HG03135 (cell line): ENCODE data around the gene RCOR1.
A peak's percentile ranks its signal among the peaks of the same experiment; 100 is the strongest.

ENCODE experiments used
- ATAC-seq: cut with Tn5 transposase; IDR thresholded peaks from one replicate; pipeline ENCODE4 v1.9.1; 2021; ENCODE audit warnings: mild to moderate bottlenecking, moderate library complexity; ENCODE audit not compliant: unreplicated experiment

RCOR1 gene

DNA sequence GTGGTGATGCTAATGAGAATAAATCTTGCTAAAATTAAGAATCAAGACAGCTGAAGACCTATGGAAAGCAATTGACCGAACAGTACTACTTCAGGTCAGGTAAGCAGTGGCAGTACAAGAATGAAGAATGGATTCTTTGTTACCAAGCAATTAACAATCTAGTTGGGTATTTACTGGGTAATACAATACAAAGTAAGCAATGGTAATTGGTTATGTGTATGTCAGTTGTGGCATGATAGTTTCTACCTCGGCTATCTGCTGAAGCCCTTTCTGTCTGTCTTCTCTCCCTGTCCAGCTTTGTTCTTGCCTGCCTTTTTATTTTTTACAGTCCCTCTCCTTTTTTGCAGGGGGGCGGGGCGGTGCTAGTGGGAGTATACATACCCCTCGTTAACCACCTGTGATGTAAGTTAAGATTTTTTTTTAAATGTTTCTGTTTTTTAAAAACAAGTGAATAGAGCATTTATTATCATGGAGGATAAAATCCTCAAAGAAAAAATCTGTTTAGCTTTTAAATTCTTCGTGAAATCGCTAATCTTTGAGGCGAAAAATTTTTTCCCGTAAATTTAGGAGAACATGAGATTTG, 75.9 kb downstream of the RCOR1 start:
- no peak for ATAC-seq

- peak; percentile 12 for ATAC-seq
Observed at GRCh38 chr14:102671410-102671809, 79.0 kb downstream of the RCOR1 start.

GRCh38 chr14:102672410-102672960, 80.0 kb downstream of the RCOR1 start:
- ATAC-seq, result no peak

DNA sequence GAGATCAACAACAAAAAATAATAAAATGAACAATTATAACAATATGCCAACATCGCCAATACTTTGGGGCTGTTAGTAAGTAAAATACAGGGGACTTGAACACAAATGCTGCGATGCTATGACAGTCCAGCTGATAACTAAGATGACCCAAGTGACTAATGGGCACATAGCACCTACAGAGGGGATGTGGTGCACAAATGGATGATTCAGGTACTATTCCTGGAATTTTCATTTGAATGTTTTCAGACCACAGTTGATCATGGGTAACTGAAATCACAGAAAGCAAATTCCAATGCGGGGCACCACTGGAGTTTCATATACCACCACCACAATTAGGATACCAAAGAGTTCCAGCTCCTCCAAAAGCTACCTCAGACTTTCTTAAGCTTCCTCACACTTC, 82.9 kb downstream of the RCOR1 start:
- ATAC-seq, result no peak

- no peak for ATAC-seq
Observed at GRCh38 chr14:102678394-102678793, 85.9 kb downstream of the RCOR1 start.

DNA sequence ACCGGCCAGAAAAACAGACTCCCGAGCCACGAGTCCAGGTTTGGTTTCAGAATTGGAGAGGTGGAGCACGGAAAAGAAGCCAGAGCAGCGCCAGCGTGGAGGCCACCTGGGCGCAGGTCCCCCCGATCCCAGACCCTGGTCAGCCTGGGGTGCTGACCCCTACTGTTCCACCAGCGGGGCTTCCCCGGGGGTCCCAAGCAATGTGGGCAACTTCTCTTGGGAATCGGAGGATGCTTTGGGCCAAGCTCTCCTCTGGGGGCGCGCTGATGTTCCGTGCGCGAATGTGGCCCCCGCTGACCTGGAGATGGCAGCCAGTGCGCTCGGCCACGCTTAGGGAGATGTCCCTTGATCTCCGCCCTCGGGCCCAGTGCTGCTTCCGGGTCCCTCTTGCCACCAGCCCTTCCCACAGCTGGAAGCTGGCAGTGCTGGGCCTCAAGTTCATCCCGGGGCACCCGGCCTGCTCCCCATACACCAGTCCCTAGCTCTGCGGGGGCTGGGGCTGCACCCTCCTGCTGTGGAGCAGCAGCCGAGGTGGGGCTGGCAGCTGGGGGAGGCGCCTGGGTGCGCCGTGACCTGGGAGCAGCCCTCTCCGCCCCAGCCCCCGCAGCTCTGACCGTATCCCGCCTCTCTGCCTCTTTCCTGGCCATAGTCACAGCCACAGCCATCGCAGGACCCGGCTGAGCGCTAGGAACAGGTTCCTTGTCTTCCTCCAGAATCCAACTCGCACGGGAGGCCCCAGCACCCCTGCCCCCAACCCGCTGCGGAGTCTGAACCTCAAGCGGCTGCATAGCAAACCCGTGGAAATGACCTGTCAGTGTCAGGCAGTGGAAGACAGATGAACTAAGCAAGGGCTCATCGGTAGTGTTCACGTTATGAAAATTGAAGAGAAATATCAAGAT, 91.2 kb downstream of the RCOR1 start:
- ATAC-seq, result no peak

DNA sequence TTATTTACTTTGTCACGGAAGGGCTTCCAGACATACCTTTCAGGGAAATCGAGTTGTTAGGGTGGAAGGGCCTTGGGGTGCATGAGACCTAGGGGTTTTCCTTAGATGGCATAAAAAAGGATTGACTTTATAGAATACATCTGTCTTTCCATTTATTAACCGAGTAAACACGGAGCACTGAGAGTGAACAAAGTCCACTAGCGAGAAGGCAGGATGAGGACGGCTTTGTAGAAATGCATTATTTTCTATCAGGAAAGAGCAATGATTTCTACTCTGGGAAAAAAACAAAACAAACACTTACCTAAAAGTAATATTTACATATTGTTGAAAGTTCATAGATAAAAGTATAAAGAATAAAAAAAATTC, 91.8 kb downstream of the RCOR1 start:
- ATAC-seq, result no peak

GRCh38 chr14:102686196-102686801, 93.8 kb downstream of the RCOR1 start:
- no peak for ATAC-seq

DNA sequence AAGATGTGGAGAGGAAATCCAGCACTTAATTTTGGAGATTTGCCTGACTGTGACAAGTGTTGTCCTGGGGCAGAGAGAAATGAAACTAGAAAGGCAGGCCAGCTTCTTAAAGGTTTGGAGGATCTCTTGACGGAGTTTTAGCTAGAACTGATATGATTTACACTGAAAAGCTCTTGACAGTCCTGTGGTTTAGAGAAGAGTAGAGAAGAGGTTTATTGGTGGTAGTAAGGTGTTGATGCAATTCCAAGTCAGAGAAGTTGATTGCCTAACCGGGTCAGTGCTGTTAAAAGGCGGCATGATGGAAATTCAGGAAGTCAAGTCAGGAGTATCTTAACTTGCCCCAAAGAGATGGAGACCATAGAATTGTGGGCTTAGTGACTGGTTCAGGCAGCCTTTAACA, 95.8 kb downstream of the RCOR1 start:
- ATAC-seq, result no peak

- ATAC-seq, result no peak
Observed at GRCh38 chr14:102690509-102691286, 98.2 kb downstream of the RCOR1 start.

DNA sequence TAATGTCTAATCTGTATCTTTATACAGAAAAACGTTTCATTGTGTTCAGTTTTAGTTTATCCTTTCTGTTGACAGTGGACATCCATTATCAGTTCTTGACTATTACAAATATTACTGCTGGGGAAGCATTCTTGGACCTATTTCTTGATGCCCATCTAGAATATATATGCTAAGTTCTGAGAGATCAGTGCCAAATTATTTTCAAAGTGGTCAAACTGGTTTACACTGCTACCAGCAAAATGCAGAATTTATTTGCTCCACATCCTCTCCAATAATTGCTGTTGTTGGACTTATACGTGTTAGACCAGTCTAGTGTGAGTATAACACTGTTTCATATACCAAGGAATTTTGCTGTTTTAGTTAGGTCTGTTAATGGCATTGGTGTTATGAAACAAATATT, 99.3 kb downstream of the RCOR1 start:
- ATAC-seq, result no peak

- no peak for ATAC-seq
Observed at GRCh38 chr14:102692334-102692733, 99.9 kb downstream of the RCOR1 start.

GRCh38 chr14:102693006-102693755, 100.7 kb downstream of the RCOR1 start:
- ATAC-seq, result no peak

- ATAC-seq, result no peak
Observed at GRCh38 chr14:102694530-102695166, 102.2 kb downstream of the RCOR1 start.

- no peak for ATAC-seq
Observed at GRCh38 chr14:102695167-102695555, 102.7 kb downstream of the RCOR1 start.

DNA sequence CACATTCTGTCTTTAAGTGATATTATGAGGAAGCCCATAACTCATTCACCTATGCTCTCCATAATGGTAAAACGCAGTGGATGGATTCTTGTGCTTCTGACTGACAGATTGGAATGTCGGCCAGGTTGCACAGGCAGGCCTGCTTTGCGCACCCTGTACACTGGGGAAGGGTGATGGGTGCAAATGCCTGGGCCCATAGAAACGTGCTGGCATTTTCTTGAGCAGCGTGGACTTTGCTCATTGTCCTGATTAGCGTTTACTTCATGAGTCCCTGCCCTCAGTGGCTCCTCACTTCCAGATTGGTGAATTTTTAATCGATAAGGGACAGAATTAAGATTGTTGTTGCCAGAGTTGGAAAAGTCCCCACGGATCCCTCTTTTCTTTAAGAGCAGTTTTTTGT, 103.9 kb downstream of the RCOR1 start:
- no peak for ATAC-seq

GRCh38 chr14:102696856-102697495, 104.5 kb downstream of the RCOR1 start:
- ATAC-seq, result no peak

DNA sequence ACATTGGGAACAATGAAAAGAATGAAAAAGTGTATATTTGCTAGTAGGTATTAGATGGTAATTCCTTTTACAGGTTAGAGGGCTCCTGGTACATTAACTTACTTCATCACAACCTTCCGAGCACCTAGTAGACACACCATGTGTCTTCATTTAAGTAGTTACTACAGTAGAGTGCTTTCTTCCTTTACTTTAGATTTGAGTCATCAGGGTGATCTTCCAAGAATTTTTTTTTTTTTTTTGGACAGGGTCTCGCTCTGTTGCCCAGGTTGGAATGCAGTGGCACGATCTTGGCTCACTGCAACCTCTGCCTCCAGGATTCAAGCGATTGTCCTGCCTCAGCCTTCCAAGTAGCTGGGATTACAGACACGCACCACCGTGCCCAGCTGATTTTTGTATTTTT, 105.1 kb downstream of the RCOR1 start:
- ATAC-seq, result no peak

- no peak for ATAC-seq
Observed at GRCh38 chr14:102699416-102700110, 107.1 kb downstream of the RCOR1 start.
